D341Med (cell line): ENCODE data around the gene COL18A1.
"Not testable (repeated sequence)": the region's sequence is repeated elsewhere in the genome, so short reads cannot be mapped to it uniquely, and the experiment has no call there.

Source experiments
- DNase-seq: peaks from one replicate; pipeline ENCODE4 v3.0.0; 2012; ENCODE audit warnings: low spot score

Gene COL18A1

DNA sequence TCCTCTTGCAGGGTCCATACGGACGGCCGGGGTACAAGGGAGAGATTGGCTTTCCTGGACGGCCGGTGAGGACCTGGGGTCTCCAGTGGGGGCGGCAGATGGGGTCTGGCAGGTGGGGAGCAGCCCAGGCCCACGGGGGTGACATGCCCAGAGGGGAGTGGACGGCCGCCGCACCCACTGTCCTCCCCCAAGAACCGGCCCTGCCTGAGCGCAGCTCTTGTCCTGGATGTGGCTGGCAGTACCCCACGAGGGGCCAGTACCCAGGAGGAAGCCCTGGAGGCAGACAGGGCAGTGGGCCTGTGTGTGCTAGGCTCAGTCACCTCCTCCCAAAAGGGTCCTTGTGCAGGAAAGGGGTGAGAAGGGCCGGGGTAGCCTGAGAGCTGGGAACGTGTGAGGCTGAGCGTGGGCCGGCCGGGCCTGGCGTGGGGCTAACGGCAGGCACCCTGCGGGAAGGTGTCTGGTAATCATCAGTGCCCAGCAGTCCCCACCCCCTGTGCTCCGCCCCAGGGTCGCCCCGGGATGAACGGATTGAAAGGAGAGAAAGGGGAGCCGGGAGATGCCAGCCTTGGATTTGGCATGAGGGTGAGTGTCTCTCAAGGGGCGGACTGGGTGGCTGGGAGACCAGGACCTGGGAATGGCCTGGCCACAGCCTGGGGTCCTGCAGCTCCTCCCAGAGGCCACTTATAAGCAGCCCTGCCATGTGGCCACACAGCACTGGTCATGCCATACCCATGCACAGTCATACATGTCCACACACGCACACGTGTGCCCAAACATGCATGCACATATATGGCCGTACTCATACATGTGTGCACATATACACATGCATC lies 90.1 kb downstream of the COL18A1 start:
- DNase-seq = no peak

- no peak for DNase-seq
These were observed 91.4 kb downstream of the COL18A1 start for GRCh38 chr21:45496151-45496967.

GRCh38 chr21:45496968-45497845 lies 92.2 kb downstream of the COL18A1 start:
- no peak for DNase-seq

DNA sequence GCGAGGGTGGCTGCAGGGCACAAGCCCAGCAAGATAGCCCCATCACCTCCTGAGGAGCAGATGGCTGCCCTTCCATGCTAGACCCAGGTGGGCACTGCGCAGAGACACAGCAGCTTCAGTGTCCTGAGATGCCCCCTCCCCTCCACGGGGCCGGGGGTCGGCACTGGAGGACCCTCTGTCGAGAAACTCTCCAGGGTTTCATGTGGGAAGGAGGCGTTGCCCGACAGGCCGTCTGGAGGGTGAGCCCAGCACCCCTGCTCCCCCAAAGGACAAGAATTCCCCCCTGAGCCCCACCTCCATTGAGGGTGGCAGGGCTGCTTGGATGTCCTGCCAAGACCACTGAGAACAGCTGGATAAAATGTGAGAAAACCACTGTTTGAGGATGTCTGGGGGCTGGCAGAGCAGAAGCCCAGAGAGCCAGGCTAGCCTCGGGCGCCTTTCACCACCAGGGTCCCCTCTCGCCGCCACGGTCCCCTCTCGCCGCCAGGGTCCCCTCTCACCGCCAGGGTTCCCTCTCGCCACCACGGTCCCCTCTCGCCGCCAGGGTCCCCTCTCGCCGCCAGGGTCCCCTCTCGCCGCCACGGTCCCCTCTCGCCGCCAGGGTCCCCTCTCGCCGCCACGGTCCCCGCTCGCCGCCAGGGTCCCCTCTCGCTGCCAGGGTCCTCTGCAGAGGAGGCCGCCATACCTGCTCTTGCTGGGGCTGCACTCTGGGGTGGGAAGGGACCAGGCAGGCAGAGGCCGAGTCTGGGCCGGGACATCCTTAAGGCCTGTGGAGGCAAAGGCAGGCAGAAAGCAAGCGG lies 93.1 kb downstream of the COL18A1 start:
- DNase-seq = no peak

GRCh38 chr21:45498646-45499000 lies 93.7 kb downstream of the COL18A1 start:
- DNase-seq = no peak

- no peak for DNase-seq
These were observed 94.3 kb downstream of the COL18A1 start for GRCh38 chr21:45499201-45499750.

- no peak for DNase-seq
These were observed 95.1 kb downstream of the COL18A1 start for GRCh38 chr21:45499970-45500577.

DNA sequence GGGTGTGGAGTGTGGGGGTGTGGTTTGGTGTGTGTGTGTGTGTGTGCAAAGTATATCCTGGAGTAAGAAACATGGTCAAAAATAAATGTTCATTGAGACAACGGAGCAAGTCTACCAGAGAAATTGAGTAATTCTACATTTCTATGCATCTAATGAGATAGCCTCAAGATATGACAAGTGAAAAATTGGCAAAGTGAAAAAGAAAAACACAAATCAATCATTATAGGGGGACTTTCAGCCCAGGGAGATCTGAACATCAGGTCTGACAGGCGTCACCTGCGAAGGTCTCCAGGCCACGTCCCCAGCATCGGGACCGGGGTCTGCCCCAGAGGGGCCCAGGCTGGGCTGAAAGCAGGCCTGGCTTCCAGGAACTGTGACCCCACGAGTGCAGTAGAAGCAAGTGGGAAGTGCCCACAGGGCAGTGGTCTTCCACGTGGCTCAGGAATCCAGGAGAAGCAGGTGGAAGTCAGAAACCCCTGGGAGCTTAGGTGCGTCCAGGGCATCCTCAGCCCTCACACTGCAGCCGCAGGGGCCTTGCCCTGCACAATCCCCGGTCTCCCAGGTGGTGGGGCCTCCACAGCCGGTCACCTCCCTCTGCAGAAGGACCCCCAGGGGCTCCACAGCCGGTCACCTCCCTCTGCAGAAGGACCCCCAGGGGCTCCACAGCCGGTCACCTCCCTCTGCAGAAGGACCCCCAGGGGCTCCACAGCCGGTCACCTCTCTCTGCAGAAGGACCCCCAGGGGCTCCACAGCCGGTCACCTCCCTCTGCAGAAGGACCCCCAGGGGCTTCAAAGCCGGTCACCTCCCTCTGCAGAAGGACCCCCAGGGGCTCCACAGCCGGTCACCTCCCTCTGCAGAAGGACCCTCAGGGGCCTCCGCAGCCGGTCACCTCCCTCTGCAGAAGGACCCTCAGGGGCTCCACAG lies 96.4 kb downstream of the COL18A1 start:
- DNase-seq = not testable (repeated sequence)

DNA sequence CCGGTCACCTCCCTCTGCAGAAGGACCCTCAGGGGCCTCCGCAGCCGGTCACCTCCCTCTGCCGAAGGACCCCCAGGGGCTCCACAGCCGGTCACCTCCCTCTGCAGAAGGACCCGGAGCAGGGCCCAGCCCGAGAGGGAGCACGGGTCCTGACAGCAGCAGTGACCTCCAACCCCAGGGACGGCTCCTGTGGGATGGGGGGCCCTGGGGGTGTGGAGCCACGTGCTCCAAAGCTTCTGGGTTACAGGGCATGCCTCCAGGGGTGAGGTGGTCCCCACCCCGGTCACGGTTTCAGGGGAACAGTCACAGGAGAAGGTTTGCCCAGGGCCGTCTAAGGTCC lies 97.0 kb downstream of the COL18A1 start:
- no peak for DNase-seq

GRCh38 chr21:45502600-45502999 lies 97.6 kb downstream of the COL18A1 start:
- DNase-seq = no peak

- not testable (repeated sequence) for DNase-seq
These were observed 98.3 kb downstream of the COL18A1 start for GRCh38 chr21:45503226-45503625.

- DNase-seq = no peak
These were observed 99.1 kb downstream of the COL18A1 start for GRCh38 chr21:45504021-45504515.

- no peak for DNase-seq
These were observed 99.8 kb downstream of the COL18A1 start for GRCh38 chr21:45504516-45505415.

DNA sequence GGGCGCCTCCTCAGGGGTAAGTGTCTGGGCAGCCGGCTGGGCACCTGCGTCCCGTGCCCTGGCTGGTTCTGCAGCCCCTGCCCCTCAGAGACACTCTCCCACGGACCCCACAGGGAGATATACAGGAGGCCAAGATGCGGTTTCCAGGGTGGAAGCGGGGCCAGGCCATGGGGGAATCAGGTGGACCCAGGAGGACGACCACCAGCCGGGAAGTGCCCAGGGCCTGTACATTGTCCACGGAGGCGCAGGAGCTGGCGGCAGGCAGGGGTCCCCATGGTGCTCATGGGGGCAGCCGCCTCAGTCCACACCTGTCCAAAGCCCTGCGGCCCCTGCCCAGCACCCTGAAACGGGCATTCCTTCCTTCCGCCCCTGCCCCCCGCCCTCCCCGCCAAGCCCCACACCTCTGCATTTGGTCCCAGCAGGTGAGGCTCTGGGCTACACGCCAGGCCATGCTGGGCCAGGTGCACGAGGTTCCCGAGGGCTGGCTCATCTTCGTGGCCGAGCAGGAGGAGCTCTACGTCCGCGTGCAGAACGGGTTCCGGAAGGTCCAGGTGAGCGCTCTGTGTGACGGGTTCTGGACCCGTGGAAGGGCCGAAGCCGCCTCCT lies 100.6 kb downstream of the COL18A1 start:
- no peak for DNase-seq

GRCh38 chr21:45506241-45506817 lies 101.4 kb downstream of the COL18A1 start:
- DNase-seq = no peak

DNA sequence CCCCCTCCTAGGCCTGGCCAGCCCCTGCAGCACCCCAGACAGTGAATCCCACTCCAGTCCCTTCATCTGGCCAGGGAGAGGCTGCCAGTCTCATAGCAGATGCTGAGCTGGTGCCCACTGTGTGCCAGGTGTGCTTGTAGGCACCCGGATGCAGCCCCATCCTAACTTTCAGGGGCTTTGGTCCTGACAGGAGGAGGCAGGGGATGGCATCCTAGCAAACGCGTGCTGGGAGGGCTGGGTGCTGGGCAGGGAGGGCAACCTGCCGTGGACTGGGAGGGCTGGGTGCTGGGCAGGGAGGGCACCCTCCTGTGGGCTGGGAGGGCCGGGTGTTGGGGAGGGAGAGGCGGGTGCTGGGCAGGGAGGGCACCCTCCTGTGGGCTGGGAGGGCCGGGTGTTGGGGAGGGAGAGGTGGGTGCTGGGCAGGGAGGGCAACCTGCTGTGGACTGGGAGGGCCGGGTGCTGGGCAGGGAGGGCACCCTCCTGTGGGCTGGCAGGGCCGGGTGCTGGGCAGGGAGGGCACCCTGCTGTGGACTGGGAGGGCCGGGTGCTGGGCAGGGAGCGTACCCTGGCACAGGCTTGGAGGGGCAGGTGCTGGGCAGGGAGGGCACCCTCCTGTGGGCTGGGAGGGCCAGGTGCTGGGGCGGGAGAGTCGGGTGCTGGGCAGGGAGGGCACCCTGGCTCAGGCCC lies 102.0 kb downstream of the COL18A1 start:
- DNase-seq = no peak

GRCh38 chr21:45507523-45507875 lies 102.5 kb downstream of the COL18A1 start:
- no peak for DNase-seq
